ENCODE results near the gene CEMIP.

Gene CEMIP

GRCh38 chr15:80816936-80817335, 37.8 kb downstream of the CEMIP start:
- Histone ChIP-seq H3K27ac (no peak overlapping the region), H3K36me3 (no peaks in the 10 kb centered on the region), H3K4me2 (peak overlapping the region; percentile 25; the same call in 1 of the 2 replicates), H4K20me1 (no peaks in the 10 kb centered on the region), H3K4me1 (peaks cover 58% of the 10 kb centered on the region), H3K4me3 (no peak overlapping the region), H3K9me3 (no peaks in the 10 kb centered on the region), H3K27me3 (no peaks in the 10 kb centered on the region), H3K9ac (no peak overlapping the region)
- TF ChIP-seq Cebpa-rat (IDR thresholded peaks at IDR 0.05) = no peak

GRCh38 chr15:80817901-80818300, 38.7 kb downstream of the CEMIP start:
- Histone ChIP-seq H3K4me2 (peak overlapping the region; percentile 93), H3K4me1 (peaks cover 68% of the 10 kb centered on the region), H3K27me3 (no peaks in the 10 kb centered on the region), H3K27ac (peak overlapping the region; percentile 88; the same call in 1 of the 2 replicates), H3K9me3 (no peaks in the 10 kb centered on the region), H3K36me3 (no peaks in the 10 kb centered on the region), H3K9ac (no peak overlapping the region), H3K4me3 (no peak overlapping the region), H4K20me1 (no peaks in the 10 kb centered on the region)
- no peak for TF ChIP-seq Cebpa-rat (IDR thresholded peaks at IDR 0.05)

GRCh38 chr15:80819001-80819400, 39.8 kb downstream of the CEMIP start:
- H4K20me1 ChIP-seq = no peaks in the 10 kb centered on the region
- H3K27ac ChIP-seq = peak overlapping the region; percentile 88
- TF ChIP-seq Cebpa-rat (IDR thresholded peaks at IDR 0.05) = no peak
- peak overlapping the region; percentile 93 for H3K4me2 ChIP-seq
- H3K27me3 ChIP-seq = no peaks in the 10 kb centered on the region
- H3K9ac ChIP-seq = 0 out of 2 replicates have a peak overlapping the region, but pooled peaks have one; percentile 5
- H3K4me1 ChIP-seq = peaks cover 79% of the 10 kb centered on the region
- peak overlapping the region; percentile 38; the same call in 1 of the 2 replicates for H3K4me3 ChIP-seq
- no peaks in the 10 kb centered on the region for H3K36me3 ChIP-seq
- no peaks in the 10 kb centered on the region for H3K9me3 ChIP-seq

GRCh38 chr15:80820092-80820491, 40.9 kb downstream of the CEMIP start:
- no peaks in the 10 kb centered on the region for H3K9me3 ChIP-seq
- H3K36me3 ChIP-seq = no peaks in the 10 kb centered on the region
- H3K4me3 ChIP-seq = no peak overlapping the region
- peaks cover 90% of the 10 kb centered on the region for H3K4me1 ChIP-seq
- H3K9ac ChIP-seq = no peak overlapping the region
- no peak for TF ChIP-seq Cebpa-rat (IDR thresholded peaks at IDR 0.05)
- peak overlapping the region; percentile 88 for H3K27ac ChIP-seq
- H3K27me3 ChIP-seq = no peaks in the 10 kb centered on the region
- peak overlapping the region; percentile 93 for H3K4me2 ChIP-seq
- no peaks in the 10 kb centered on the region for H4K20me1 ChIP-seq

GRCh38 chr15:80822256-80822655, 43.1 kb downstream of the CEMIP start:
- peak overlapping the region; percentile 88 for H3K27ac ChIP-seq
- H3K4me3 ChIP-seq = peak overlapping the region; percentile 38; the same call in 1 of the 2 replicates
- no peaks in the 10 kb centered on the region for H3K27me3 ChIP-seq
- H4K20me1 ChIP-seq = no peaks in the 10 kb centered on the region
- peak overlapping the region; percentile 71 for H3K9ac ChIP-seq
- no peak for TF ChIP-seq Cebpa-rat (IDR thresholded peaks at IDR 0.05)
- peaks cover 97% of the 10 kb centered on the region for H3K4me1 ChIP-seq
- no peaks in the 10 kb centered on the region for H3K36me3 ChIP-seq
- H3K4me2 ChIP-seq = peak overlapping the region; percentile 93
- no peaks in the 10 kb centered on the region for H3K9me3 ChIP-seq

GRCh38 chr15:80822676-80823075, 43.5 kb downstream of the CEMIP start:
- peak overlapping the region; percentile 88 for H3K27ac ChIP-seq
- H3K4me1 ChIP-seq = peaks cover 100% of the 10 kb centered on the region
- no peaks in the 10 kb centered on the region for H4K20me1 ChIP-seq
- peak overlapping the region; percentile 93 for H3K4me2 ChIP-seq
- no peak for TF ChIP-seq Cebpa-rat (IDR thresholded peaks at IDR 0.05)
- H3K9me3 ChIP-seq = no peaks in the 10 kb centered on the region
- no peaks in the 10 kb centered on the region for H3K27me3 ChIP-seq
- no peaks in the 10 kb centered on the region for H3K36me3 ChIP-seq
- peak overlapping the region; percentile 38 for H3K4me3 ChIP-seq
- peak overlapping the region; percentile 71 for H3K9ac ChIP-seq

GRCh38 chr15:80823120-80823519, 44.0 kb downstream of the CEMIP start:
- peak overlapping the region; percentile 38; the same call in 1 of the 2 replicates for H3K4me3 ChIP-seq
- peak overlapping the region; percentile 88 for H3K27ac ChIP-seq
- peaks cover 100% of the 10 kb centered on the region for H3K4me1 ChIP-seq
- no peaks in the 10 kb centered on the region for H4K20me1 ChIP-seq
- TF ChIP-seq Cebpa-rat (IDR thresholded peaks at IDR 0.05) = no peak
- H3K4me2 ChIP-seq = peak overlapping the region; percentile 93
- H3K36me3 ChIP-seq = no peaks in the 10 kb centered on the region
- H3K27me3 ChIP-seq = no peaks in the 10 kb centered on the region
- H3K9me3 ChIP-seq = no peaks in the 10 kb centered on the region
- H3K9ac ChIP-seq = peak overlapping the region; percentile 71

GRCh38 chr15:80823995-80824394, 44.8 kb downstream of the CEMIP start:
- Histone ChIP-seq H4K20me1 (no peaks in the 10 kb centered on the region), H3K4me2 (peak overlapping the region; percentile 93), H3K27ac (peak overlapping the region; percentile 88), H3K9ac (peak overlapping the region; percentile 71), H3K4me1 (peaks cover 100% of the 10 kb centered on the region), H3K4me3 (peak overlapping the region; percentile 38; the same call in 1 of the 2 replicates), H3K27me3 (no peaks in the 10 kb centered on the region), H3K9me3 (no peaks in the 10 kb centered on the region), H3K36me3 (no peaks in the 10 kb centered on the region)
- TF ChIP-seq Cebpa-rat (IDR thresholded peaks at IDR 0.05) = no peak

GRCh38 chr15:80825361-80826030, 46.3 kb downstream of the CEMIP start:
- H3K9me3 ChIP-seq = no peaks in the 10 kb centered on the region
- H3K9ac ChIP-seq = no peak overlapping the region
- no peaks in the 10 kb centered on the region for H4K20me1 ChIP-seq
- no peak for TF ChIP-seq Cebpa-rat (IDR thresholded peaks at IDR 0.05)
- H3K27ac ChIP-seq = peak overlapping the region; percentile 88
- peak overlapping the region; percentile 93 for H3K4me2 ChIP-seq
- H3K36me3 ChIP-seq = no peaks in the 10 kb centered on the region
- no peaks in the 10 kb centered on the region for H3K27me3 ChIP-seq
- H3K4me3 ChIP-seq = no peak overlapping the region
- H3K4me1 ChIP-seq = peaks cover 100% of the 10 kb centered on the region

- H4K20me1 ChIP-seq = no peaks in the 10 kb centered on the region
- H3K27me3 ChIP-seq = no peaks in the 10 kb centered on the region
- H3K4me3 ChIP-seq = no peak overlapping the region
- peaks cover 100% of the 10 kb centered on the region for H3K4me1 ChIP-seq
- H3K4me2 ChIP-seq = peak overlapping the region; percentile 75
- no peaks in the 10 kb centered on the region for H3K9me3 ChIP-seq
- H3K27ac ChIP-seq = peak overlapping the region; percentile 79
- peak overlapping the region; percentile 13; the same call in 1 of the 2 replicates for H3K9ac ChIP-seq
- H3K36me3 ChIP-seq = no peaks in the 10 kb centered on the region
- TF ChIP-seq Cebpa-rat (IDR thresholded peaks at IDR 0.05) = no peak
These were observed 49.6 kb downstream of the CEMIP start for GRCh38 chr15:80828796-80829195.
